HG03558 (cell line): ENCODE data around the gene SH2D4B.

Experiments
- ATAC-seq: cut with Tn5 transposase; IDR thresholded peaks from one replicate; pipeline ENCODE4 v1.9.1; 2021; ENCODE audit warnings: moderate number of reproducible peaks; ENCODE audit not compliant: unreplicated experiment; ENCODE audit errors: extremely low read depth

SH2D4B gene

DNA sequence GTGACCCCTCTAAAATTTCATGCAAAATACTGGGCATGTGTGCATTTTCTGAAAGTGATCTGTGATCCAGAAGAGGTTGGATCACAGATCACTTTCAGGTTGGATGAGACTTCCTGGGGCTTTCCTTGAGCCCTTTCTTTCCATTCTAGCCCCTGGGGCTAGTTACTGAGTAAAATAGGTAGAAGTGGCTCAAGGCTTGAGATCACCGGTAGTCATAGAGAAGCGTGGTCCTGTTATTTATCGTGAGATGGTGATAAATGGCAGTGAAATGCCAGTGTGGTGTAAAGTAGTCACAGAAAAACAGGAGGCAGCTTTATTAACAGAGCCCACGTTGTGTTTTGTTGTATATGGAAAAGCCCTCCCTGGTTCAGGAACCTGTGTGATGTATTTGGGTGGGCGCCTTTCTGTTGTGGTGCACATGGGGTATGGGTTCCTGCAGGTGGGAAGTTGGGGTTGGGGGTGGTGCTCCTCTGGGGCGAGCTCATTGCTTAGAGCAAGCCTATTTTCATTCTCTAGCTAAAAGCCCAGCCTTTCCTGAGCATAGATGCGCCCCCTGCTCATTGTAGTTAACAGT, 34.0 kb upstream of the SH2D4B start:
- no peak for ATAC-seq

DNA sequence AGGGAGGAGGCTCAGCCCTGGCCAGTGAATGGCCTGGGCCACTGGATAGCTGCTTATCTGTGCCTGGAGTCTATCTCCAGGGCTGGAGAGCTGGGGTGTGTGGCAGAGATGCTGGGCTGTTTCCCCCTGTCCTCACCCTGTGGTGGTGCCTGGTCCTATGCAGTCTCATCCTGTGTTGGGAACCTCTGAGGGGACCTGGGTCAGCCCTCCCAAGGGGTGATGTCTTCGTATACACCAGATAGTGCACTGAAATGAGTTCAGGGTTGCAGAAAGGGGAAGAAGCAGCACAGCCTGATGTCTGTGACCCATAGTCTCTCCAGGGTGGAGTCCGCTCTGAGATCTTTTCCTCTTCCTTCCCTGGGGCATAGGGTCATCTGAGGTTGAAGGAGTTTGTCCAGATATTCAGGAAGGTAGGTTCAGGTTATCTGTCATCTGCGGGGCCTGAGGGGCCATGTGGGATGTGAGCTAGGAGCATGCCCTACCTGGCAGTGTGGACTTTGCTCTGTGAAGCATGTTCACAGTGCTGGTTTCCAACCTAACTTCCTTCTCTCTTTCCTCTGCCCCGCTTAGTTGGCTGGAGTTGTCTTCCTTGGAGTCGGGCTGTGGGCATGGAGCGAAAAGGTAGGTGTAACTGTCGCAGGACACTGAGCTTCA, 33.4 kb upstream of the SH2D4B start:
- no peak for ATAC-seq

DNA sequence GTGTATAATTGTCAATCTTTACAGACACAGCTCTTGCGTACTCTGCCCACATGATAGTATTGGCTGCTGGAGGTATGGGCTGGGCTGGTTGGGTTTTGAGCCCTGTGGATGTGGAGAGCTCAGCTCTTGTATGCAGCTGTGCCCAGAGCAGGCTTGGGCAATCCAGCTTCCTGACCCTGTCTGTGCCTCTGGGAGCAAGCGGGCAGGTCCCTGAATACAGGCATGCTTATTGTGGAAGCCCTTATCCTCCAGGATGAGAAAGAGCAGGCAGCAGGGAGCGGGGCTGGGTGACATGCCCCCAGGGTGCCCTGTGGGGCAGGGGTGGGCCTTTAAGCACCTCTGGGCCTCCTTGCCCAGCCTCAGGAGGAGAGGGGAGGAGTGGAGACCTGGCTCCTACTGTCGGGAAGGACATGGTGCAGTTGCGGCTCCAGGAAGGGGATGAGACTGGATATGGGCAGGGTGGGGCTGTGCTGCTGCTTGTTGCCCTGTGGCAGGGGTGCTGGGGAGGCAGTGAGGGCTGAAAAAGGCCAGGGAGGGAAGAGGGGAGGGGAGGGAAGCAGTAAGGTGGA, 32.7 kb upstream of the SH2D4B start:
- ATAC-seq = no peak

DNA sequence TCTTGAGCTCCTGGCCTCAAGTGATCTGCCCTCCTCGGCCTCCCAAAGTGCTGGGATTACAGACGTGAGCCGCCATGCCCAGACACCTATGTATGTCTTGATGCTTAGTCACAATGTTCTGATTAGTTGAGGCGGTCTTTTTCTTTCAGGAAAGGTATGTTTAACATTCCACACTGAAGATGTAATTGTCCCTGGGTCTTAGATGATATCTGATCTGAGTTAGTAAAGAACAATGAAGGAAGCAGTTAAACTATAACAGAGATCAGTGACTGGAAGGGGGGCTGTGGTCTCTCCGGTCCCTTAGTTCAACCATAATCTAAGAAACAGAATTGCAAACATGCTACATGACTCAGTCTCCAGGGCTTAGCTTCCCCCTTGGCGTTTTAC, 31.5 kb upstream of the SH2D4B start:
- ATAC-seq = no peak

DNA sequence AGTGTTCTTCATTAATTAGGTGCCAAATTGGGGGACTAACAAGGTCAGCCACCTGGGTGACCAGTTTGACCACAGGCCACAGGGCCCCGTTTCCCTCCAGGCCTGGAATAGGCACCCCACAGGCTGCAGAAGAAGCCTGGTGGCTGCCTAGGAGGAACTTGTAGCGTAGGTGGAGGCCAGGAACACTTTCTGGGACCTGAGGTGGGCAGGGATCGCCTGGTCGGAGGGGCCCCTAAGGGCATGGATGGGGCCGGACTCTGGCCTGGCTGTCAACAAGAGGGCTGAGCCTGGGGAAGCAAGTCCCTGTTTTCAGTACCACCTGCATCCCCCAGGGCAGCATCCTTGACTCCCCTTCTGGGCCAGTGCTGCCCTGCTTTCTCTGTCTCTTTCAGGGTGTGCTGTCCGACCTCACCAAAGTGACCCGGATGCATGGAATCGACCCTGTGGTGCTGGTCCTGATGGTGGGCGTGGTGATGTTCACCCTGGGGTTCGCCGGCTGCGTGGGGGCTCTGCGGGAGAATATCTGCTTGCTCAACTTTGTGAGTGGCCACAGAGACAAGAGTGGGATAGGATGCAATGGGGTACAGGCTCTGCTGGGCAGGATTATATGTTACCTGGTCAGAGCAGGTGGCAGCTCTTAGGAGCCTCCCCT, 30.7 kb upstream of the SH2D4B start:
- ATAC-seq = no peak

DNA sequence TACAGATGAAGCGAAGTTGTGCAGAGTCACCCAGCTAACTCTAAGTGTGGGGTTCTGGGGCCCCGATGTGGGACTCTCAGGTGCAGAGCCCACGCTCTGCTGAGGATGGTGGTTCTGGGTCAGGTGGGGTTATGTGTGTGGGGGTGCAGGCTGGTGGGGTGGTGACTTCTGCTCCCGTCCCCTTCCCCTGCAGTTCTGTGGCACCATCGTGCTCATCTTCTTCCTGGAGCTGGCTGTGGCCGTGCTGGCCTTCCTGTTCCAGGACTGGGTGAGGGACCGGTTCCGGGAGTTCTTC, 28.6 kb upstream of the SH2D4B start:
- ATAC-seq = no peak

DNA sequence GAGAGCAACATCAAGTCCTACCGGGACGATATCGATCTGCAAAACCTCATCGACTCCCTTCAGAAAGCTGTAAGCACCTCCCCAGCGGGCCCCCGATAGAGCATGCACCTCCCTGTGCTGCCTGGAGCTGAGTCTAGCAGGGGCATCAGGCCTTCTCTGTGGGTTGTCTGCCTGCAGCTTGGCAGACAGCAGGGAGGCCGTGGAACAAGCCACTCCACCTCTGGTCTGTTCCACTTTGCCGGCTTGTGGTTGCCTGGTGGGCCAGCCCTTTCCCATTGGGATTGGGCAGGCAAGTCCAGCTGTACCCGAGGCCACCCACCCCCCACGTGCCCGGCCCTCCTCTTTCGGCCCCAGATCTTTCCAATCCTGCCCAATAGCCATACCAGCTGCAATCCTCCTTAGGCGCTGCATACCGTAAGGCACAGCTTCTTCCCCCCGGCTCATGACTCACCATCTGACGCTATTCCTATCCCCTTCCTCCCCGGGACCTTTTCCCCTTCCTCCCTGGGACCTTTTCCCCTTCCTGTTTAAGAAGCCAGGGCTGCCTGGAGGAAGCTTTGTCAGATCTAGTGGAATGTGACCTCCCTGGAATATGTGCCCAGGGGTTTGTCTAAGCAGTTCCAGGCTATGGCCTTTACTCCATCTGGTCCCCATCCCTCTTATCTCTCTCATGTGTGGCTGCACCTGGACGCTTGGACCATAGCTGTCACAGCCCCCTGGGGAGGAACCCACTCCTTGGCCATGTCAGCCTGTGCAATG, 28.1 kb upstream of the SH2D4B start:
- ATAC-seq = no peak

DNA sequence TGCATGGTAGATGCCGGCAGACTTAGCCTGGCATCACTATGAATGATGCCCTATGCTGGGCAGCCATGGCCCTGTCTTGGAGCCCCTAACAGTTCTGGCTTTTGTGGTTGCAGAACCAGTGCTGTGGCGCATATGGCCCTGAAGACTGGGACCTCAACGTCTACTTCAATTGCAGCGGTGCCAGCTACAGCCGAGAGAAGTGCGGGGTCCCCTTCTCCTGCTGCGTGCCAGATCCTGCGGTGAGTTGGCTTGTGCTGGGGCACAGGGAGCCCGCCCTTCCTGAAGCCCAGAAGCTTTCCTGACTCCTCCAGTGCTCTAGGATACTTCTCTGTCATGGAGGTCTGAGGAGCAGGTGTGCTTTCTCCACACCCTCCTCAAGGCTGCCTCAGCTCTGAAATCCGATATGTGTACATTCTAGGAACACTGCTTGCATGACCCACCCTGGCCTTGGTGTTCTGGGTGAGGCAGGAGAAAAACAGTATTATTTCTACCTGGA, 25.6 kb upstream of the SH2D4B start:
- no peak for ATAC-seq

DNA sequence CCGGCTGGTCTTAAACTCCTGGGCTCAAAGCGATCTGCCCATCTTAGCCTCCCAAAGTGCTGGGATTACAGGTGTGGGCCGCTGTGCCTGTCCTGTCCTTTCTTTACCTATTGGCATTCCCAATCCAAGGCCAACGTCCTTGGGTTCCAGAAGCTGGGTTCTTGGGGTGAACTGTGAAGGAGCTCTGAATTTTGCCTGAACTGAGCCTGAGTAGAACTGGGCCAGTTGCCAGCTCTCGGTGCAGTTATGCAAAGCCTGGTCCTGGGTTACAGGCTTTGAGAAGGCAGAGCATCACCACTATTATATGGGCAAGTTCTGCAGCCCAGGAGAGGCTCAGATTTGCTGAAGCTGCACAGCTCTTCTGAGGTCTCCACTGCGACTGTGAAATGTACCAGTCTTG, 24.6 kb upstream of the SH2D4B start:
- no peak for ATAC-seq

DNA sequence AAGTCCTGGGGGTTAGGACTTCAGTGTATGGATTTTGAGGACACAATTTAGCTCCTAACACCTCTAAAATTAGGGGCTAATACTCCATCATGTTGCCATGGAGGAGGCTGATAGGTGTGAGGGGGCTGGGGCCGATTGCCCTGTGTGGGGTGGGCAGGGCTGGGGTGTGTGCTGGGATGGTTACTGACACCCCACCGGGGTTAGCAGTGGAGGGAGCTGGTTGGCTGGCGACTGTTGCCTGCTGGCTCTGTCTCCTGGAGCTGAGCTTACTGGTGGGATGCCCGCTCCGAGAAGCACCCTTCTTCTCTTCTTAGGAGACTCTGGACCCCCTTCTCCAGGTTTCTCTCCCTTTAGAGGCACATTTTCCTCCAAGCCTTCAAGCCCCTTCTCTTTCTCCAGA, 22.2 kb upstream of the SH2D4B start:
- no peak for ATAC-seq

DNA sequence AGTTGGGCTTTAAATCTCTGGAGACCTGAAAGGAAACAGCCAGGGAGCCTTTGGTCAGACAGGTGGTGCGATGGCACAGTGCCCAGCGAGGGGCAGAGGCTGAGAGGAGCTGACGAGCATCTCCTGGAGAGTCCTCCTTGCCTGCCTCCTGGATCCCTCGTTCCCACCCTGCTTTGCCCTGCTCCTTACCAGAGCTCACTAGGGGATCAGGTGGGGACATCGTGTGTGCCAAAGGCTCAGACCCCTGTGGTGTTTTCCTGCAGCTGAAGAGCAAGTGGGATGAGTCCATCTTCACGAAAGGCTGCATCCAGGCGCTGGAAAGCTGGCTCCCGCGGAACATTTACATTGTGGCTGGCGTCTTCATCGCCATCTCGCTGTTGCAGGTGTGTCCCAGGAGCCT, 21.8 kb upstream of the SH2D4B start:
- ATAC-seq = no peak

DNA sequence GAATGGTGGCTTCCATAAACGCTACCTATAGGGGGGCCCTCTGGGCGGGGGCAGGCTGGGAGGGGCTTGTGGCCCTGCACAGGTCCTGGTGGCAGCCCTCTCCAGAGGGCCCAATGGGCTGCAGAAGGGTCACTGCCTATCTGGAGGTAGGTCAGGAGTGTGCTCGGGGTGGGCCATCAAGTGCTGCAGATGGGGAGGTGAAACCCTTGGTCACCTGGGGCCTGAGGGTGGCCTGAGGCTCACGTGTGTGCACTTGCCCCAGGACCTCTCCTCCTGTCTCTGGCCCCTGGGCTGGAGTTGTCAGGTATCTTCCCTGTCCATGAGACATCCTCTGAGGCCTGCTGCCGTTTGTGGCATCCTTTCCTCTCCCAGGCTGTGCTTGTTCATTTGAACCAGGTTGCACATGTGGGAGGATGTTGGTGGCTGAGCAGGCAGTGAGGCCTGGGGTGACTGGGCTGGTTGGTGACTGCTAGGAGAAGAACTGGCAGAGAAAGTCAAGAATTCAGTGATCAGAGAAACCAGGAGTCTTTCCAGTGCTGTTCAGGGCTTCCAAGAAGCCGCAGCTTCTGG, 21.1 kb upstream of the SH2D4B start:
- no peak for ATAC-seq

DNA sequence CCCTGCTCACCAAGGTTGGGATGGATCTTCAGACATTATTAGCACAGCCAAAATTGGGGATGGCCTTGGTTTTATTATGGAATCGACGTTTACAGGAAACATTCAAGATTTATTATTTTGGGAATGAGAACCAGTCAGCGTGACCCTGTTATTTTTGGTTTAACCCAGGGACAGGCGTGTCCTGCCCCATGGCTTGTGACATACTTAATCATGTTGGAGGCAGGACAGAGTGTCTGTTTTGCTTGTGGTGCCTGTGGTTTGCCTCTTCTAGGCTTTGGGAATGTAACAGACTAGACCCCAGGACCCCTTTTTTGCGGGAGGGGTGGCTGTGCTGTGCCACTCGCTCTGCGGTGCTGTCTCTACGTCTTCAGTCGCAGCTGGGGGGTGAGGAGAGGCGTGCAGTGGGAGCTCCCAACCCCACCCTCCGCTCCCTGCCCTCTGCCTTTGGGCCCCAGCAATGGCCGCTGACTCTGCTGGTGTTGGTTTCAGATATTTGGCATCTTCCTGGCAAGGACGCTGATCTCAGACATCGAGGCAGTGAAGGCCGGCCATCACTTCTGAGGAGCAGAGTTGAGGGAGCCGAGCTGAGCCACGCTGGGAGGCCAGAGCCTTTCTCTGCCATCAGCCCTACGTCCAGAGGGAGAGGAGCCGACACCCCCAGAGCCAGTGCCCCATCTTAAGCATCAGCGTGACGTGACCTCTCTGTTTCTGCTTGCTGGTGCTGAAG, 20.1 kb upstream of the SH2D4B start:
- no peak for ATAC-seq

DNA sequence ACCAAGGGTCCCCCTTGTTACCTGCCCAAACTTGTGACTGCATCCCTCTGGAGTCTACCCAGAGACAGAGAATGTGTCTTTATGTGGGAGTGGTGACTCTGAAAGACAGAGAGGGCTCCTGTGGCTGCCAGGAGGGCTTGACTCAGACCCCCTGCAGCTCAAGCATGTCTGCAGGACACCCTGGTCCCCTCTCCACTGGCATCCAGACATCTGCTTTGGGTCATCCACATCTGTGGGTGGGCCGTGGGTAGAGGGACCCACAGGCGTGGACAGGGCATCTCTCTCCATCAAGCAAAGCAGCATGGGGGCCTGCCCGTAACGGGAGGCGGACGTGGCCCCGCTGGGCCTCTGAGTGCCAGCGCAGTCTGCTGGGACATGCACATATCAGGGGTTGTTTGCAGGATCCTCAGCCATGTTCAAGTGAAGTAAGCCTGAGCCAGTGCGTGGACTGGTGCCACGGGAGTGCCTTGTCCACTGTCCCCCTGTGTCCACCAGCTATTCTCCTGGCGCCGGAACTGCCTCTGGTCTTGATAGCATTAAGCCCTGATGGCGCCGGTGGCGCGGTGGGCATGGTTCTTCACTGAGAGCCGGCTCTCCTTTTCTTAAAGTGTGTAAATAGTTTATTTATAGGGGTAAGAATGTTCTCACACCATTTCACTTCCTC, 19.4 kb upstream of the SH2D4B start:
- ATAC-seq = no peak

DNA sequence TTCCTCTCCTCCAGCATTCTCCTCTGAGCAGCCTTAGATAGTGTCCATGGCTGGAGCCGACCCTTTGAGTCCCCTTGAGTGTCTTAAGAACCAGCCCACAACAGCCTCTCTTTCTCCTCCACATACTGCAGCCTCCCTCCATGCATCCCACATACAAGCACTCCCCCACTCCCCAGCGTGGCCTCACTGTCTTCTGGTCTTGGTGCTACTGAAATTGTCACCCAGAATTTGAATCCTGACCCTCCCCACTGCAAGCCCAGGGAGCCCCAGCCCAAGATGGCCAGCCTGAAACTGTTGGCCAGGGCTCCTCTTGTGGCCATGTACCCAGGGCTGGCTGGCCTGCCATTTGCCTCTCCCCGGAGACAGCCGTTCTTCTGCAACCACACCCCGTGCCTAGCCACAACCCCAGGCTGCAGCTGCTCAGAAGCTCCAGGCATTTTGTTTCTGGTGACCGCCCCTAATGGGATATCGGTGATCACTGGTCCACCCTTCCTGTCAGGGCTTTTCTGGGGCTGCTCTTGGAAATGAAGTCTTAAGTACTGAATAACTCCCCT, 18.8 kb upstream of the SH2D4B start:
- ATAC-seq = no peak

DNA sequence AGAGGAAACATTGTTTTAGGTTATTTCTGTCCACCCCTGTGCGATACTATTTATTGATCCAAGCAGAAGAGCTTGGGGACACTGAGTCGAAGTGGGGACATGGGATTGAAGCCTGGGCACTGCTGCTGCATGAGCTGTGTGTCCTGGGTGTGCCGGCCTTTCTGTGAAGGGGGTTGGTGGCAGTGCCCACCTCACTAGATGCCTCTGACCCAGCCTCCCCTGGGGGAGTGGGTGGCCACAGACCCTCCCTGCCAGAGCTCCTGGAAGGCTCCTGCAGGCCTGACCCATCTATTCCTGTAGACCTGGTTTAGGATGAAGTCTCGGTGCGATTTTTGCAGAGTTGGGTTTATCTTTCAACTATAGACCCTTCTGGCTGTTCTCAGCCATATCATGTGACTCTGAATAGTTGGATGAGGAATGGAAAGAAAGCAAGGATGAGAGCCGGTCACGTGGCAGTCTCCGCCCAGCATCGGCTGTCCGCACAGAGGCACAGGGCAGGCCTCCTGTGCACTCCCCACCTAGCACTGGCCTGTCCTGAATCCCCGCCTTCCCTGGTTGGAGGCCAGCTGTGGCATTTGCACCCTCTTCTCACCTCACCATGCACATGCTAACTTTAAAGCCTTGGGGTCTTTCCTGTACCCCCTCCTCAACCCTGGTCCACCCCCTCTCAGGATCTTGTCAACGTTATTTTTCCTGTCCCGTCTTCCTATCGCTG, 17.6 kb upstream of the SH2D4B start:
- ATAC-seq = no peak

DNA sequence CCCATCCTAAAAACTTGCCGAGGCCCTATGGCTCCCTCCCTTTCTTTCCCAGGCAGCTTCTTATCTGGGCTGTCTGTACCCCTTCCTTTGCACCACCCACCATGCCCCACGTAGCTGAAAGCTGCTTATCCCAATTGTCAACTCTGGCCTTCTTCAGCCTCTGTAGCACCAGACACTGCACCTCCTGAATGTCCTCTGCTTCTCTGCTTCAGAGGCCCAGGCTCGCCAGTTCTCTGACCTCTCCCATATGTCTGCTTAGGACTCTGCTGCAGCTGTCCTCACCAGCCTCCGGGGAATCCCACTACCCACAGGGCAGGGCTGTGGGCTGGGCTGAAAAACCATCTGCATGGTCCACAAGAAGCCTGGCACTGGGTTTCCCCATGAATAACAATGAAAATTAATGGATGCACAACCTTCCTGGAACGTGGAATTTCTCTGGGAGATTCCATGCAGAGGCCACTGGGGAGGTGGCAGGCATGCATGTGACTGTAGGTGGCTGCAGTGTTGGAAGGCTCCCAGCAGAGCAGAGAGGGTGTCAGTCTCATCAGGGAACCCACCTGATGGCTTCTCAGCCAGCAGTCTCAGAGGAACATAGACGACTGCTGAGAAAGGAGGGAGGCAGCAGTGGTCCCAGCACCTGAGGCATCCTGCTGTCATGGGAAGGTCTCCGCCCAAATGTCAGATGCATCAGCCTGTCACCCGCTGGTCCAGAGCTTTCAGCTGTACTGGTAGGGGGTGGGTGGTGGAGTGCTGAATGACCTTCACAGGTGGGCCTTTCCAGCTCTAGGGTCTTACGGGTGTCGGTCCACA, 16.8 kb upstream of the SH2D4B start:
- ATAC-seq = no peak
